H9 (cell line): Measurements from ENCODE around the gene PDS5A. TPM values are rescaled to one million over a fixed set of nuclear protein-coding genes. Genes with fewer than 3 reads are reported as not detected.

Experiments used
- DNase-seq: peaks from one replicate; pipeline ENCODE4 v3.0.0-alpha.2; 2017
- H2AFZ ChIP-seq: one replicate; pipeline ENCODE4 v1.6.1; 2013; ENCODE audit warnings: mild to moderate bottlenecking, low read length, control low read depth, moderate library complexity
- H2AK5ac ChIP-seq: 2 replicates; pipeline ENCODE4 v1.6.1; 2013; ENCODE audit warnings: low read length, control low read depth, mixed read lengths; ENCODE audit not compliant: insufficient read length
- H2BK120ac ChIP-seq: one replicate; pipeline ENCODE4 v1.6.1; 2013; ENCODE audit warnings: low read depth, mild to moderate bottlenecking, low read length, control low read depth, inconsistent platforms; ENCODE audit not compliant: poor library complexity, severe bottlenecking
- H2BK12ac ChIP-seq: 2 replicates; pipeline ENCODE4 v1.6.1; 2013; ENCODE audit warnings: low read length, control low read depth, mixed read lengths, low read depth; ENCODE audit not compliant: insufficient read length
- H2BK15ac ChIP-seq: 2 replicates; pipeline ENCODE4 v1.6.1; 2013; ENCODE audit warnings: low read depth, low read length, control low read depth
- H2BK20ac ChIP-seq: one replicate; pipeline ENCODE4 v1.6.1; 2013; ENCODE audit warnings: low read depth, mild to moderate bottlenecking, low read length, control low read depth, inconsistent platforms; ENCODE audit not compliant: poor library complexity, severe bottlenecking
- H2BK5ac ChIP-seq: 2 replicates; pipeline ENCODE4 v1.6.1; 2013; ENCODE audit warnings: low read length, control low read depth, mixed read lengths; ENCODE audit not compliant: insufficient read length
- H3K14ac ChIP-seq: 2 replicates; pipeline ENCODE4 v1.6.1; 2013; ENCODE audit warnings: low read length, control low read depth; ENCODE audit not compliant: insufficient read depth
- H3K18ac ChIP-seq: 2 replicates; pipeline ENCODE4 v1.6.1; 2013; ENCODE audit warnings: low read depth, mild to moderate bottlenecking, mixed read lengths, low read length, control low read depth; ENCODE audit not compliant: insufficient read length
- H3K23ac ChIP-seq: 2 replicates; pipeline ENCODE4 v1.6.1; 2013; ENCODE audit warnings: low read length, control low read depth, mixed read lengths, low read depth; ENCODE audit not compliant: insufficient read length
- H3K23me2 ChIP-seq: 2 replicates; pipeline ENCODE4 v1.6.1; 2013; ENCODE audit warnings: low read depth, mild to moderate bottlenecking, mixed read lengths, low read length, control low read depth; ENCODE audit not compliant: insufficient read length, poor library complexity, severe bottlenecking
- H3K27ac ChIP-seq: 2 replicates; pipeline ENCODE4 v1.5.1; 2013; ENCODE audit warnings: low read length, control low read depth, mixed read lengths, low read depth; ENCODE audit not compliant: insufficient read length
- H3K27me3 ChIP-seq: 2 replicates; pipeline ENCODE4 v1.6.1; 2013; ENCODE audit warnings: low read length, control low read depth, inconsistent platforms; ENCODE audit not compliant: insufficient read depth
- H3K4ac ChIP-seq: 2 replicates; pipeline ENCODE4 v1.6.1; 2013; ENCODE audit warnings: low read depth, mild to moderate bottlenecking, control low read depth, inconsistent platforms, low read length, moderate library complexity
- H3K4me1 ChIP-seq: 2 replicates; pipeline ENCODE4 v1.6.1; 2013; ENCODE audit warnings: low read length, control low read depth, inconsistent platforms; ENCODE audit not compliant: insufficient read depth
- H3K4me2 ChIP-seq: 2 replicates; pipeline ENCODE4 v1.6.1; 2013; ENCODE audit warnings: low read length, control low read depth, mixed read lengths; ENCODE audit not compliant: insufficient read length, insufficient read depth
- H3K56ac ChIP-seq: 2 replicates; pipeline ENCODE4 v1.6.1; 2013; ENCODE audit warnings: low read depth, mild to moderate bottlenecking, mixed read lengths, low read length, control low read depth; ENCODE audit not compliant: insufficient read length
- H3K79me1 ChIP-seq: 2 replicates; pipeline ENCODE4 v1.6.1; 2013; ENCODE audit warnings: low read depth, mild to moderate bottlenecking, moderate library complexity, low read length, control low read depth, inconsistent platforms; ENCODE audit not compliant: insufficient read depth, poor library complexity, severe bottlenecking
- H3K79me2 ChIP-seq: 2 replicates; pipeline ENCODE4 v1.6.1; 2013; ENCODE audit warnings: low read length, control low read depth, inconsistent platforms; ENCODE audit not compliant: insufficient read depth
- H3K9ac ChIP-seq: 2 replicates; pipeline ENCODE4 v1.6.1; 2013; ENCODE audit warnings: low read length, control low read depth, mixed read lengths; ENCODE audit not compliant: insufficient read length; ENCODE audit errors: extremely low read depth
- H3K9me3 ChIP-seq: one replicate; pipeline ENCODE4 v1.6.1; 2013; ENCODE audit warnings: low read depth, low read length, inconsistent platforms; ENCODE audit not compliant: control insufficient read depth
- H3T11ph ChIP-seq: one replicate; pipeline ENCODE4 v1.6.1; 2013; ENCODE audit warnings: mild to moderate bottlenecking, low read length, control low read depth, inconsistent platforms
- H4K20me1 ChIP-seq: one replicate; pipeline ENCODE4 v1.6.1; 2013; ENCODE audit not compliant: control insufficient read depth, insufficient read length, insufficient read depth
- H4K5ac ChIP-seq: 2 replicates; pipeline ENCODE4 v1.6.1; 2013; ENCODE audit warnings: low read depth, mild to moderate bottlenecking, mixed read lengths, low read length, control low read depth; ENCODE audit not compliant: insufficient read length
- H4K8ac ChIP-seq: replicated peaks from 2 replicates; pipeline ENCODE4 v1.6.1; 2013; ENCODE audit warnings: low read length, control low read depth, mixed read lengths, low read depth; ENCODE audit not compliant: insufficient read length
- H4K91ac ChIP-seq: 2 replicates; pipeline ENCODE4 v1.6.1; 2013; ENCODE audit warnings: low read depth, mild to moderate bottlenecking, moderate library complexity, mixed read lengths, low read length, control low read depth; ENCODE audit not compliant: insufficient read length
- H3K27ac Mint-ChIP-seq, 3 experiments: 2 replicates in 2 of 3; 3 replicates in 1 of 3; pipeline ENCODE4 v1.8.0; 2020 to 2021; ENCODE audit warnings: mixed read lengths in 3 of 3, mild to moderate bottlenecking in 1 of 3, moderate library complexity in 1 of 3
- H3K27me3 Mint-ChIP-seq: 2 replicates; pipeline ENCODE4 v1.8.0; 2021; ENCODE audit warnings: low read depth, mild to moderate bottlenecking, moderate library complexity, mixed read lengths
- H3K36me3 Mint-ChIP-seq, 3 experiments: 2 replicates in 2 of 3; 3 replicates in 1 of 3; pipeline ENCODE4 v1.8.0; 2020 to 2021; ENCODE audit warnings: low read depth in 3 of 3, mixed read lengths in 3 of 3; ENCODE audit not compliant: insufficient read depth in 1 of 3
- H3K4me1 Mint-ChIP-seq, 2 experiments: 2 replicates each; pipeline ENCODE4 v1.8.0; 2020; ENCODE audit warnings: mixed read lengths in 2 of 2
- H3K4me3 Mint-ChIP-seq, 2 experiments: 2 replicates in 1 of 2; 3 replicates in 1 of 2; pipeline ENCODE4 v1.8.0; 2020 to 2021; ENCODE audit warnings: mild to moderate bottlenecking in 2 of 2, mixed read lengths in 2 of 2, moderate library complexity in 1 of 2
- H3K9me3 Mint-ChIP-seq, 2 experiments: 2 replicates in 1 of 2; 3 replicates in 1 of 2; pipeline ENCODE4 v1.8.0; 2020; ENCODE audit warnings: mild to moderate bottlenecking in 2 of 2, mixed read lengths in 2 of 2, moderate library complexity in 1 of 2
- CTCF ChIP-seq: fragments of 200-600 bp; sonication (generic); conservative IDR thresholded peaks from 3 replicates; pipeline ENCODE4 v1.8.0; 2021; ENCODE audit warnings: antibody characterized with exemption, mild to moderate bottlenecking
- WGBS: extraction: QIAGEN DNeasy Blood & Tissue Kit; methylation state at CpG from one replicate; pipeline ENCODE4 v1.1.7; 2013; ENCODE audit warnings: missing lambda C conversion rate, low lambda C conversion rate, mixed read lengths; ENCODE audit not compliant: insufficient read length; ENCODE audit errors: extremely low coverage; 5-methylcytosine and 5-hydroxymethylcytosine counted together
- total RNA-seq: library from RNA; stranded (reverse); gene quantifications from 2 replicates; pipeline ENCODE4 v1.2.1, GENCODE V29; 2021

PDS5A gene
- total RNA-seq, 1 experiment from 2014 or later = 65.4 TPM

- no peak overlapping the region for H4K8ac ChIP-seq
- DNase-seq = no peak
- no peaks in the 10 kb centered on the region for H3K4me1 Mint-ChIP-seq
- H2AK5ac ChIP-seq = no peak overlapping the region
- no peak overlapping the region for H2BK5ac ChIP-seq
- no peak overlapping the region for H3K4ac ChIP-seq
- H2BK20ac ChIP-seq = no peak overlapping the region
- H3K56ac ChIP-seq = no peak overlapping the region
- no peaks in the 10 kb centered on the region for H3K27me3 Mint-ChIP-seq
- H3K79me2 ChIP-seq = no peaks in the 10 kb centered on the region
- no peaks in the 10 kb centered on the region for H3K27me3 ChIP-seq
- no peaks in the 10 kb centered on the region for H3K9me3 Mint-ChIP-seq
- no peaks in the 10 kb centered on the region for H3K4me1 ChIP-seq
- H3K79me1 ChIP-seq = no peaks in the 10 kb centered on the region
- H4K20me1 ChIP-seq = no peaks in the 10 kb centered on the region
- no peak overlapping the region for H3K18ac ChIP-seq
- H3K36me3 Mint-ChIP-seq = peaks cover 21 to 66% (median 56%) of the 10 kb centered on the region in 3 experiments; a peak in 6 of 7 replicates
- no peak overlapping the region for H3K9ac ChIP-seq
- H3K27ac Mint-ChIP-seq = peak overlapping the region in 1 of 3 experiments; percentile 53; a peak in 1 of 7 replicates
- H3K27ac ChIP-seq = no peak overlapping the region
- H3K9me3 ChIP-seq = no peaks in the 10 kb centered on the region
- H4K5ac ChIP-seq = no peak overlapping the region
- H2BK12ac ChIP-seq = no peak overlapping the region
- no peak overlapping the region for H2BK15ac ChIP-seq
- H3K23me2 ChIP-seq = no peaks in the 10 kb centered on the region
- no peak overlapping the region for H3K14ac ChIP-seq
- H2AFZ ChIP-seq = no peak overlapping the region
- H3T11ph ChIP-seq = no peak overlapping the region
- 100% methylated on average over 1 of the region's 8 CpGs for WGBS
- no peak overlapping the region for H3K23ac ChIP-seq
- H3K4me3 Mint-ChIP-seq = no peak overlapping the region
- H2BK120ac ChIP-seq = no peak overlapping the region
- no peak overlapping the region for H4K91ac ChIP-seq
- no peak overlapping the region for H3K4me2 ChIP-seq
- no peak for TF ChIP-seq CTCF
Measured at GRCh38 chr4:39877971-39878370, 99.7 kb downstream of the PDS5A start.
